Anterior cingulate cortex (tissue), 58 donors: ENCODE measurements around the gene STK11IP.
A peak's percentile ranks its signal among the peaks of the same experiment; 100 is the strongest.
"Not testable (repeated sequence)": the region's sequence is repeated elsewhere in the genome, so short reads cannot be mapped to it uniquely, and the experiment has no call there.

Experiments
- DNase-seq, 58 donors: peaks; one replicate each; lab custom pipeline; 2025; lab: John Stamatoyannopoulos, UW

The STK11IP gene

DNA sequence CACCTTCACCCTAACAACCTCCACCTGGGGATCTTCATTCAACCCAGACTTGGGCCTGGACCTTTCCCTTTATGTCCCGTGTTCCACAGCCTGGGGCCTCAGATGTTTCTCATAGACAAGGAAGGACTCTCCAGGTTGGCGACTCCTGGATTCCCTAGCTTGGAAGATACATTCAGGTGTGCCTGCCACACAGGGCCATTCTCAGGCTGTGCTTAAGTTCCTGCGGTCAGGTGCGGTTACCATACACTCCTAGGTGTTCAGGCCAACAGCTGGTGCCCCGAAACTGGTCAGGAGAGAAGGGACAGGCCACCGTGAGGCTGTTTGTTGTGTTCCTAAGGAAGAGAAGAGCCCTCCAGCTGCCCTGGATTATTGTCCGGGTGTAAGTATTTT lies 45.4 kb downstream of the STK11IP start:
- no peak for DNase-seq

DNA sequence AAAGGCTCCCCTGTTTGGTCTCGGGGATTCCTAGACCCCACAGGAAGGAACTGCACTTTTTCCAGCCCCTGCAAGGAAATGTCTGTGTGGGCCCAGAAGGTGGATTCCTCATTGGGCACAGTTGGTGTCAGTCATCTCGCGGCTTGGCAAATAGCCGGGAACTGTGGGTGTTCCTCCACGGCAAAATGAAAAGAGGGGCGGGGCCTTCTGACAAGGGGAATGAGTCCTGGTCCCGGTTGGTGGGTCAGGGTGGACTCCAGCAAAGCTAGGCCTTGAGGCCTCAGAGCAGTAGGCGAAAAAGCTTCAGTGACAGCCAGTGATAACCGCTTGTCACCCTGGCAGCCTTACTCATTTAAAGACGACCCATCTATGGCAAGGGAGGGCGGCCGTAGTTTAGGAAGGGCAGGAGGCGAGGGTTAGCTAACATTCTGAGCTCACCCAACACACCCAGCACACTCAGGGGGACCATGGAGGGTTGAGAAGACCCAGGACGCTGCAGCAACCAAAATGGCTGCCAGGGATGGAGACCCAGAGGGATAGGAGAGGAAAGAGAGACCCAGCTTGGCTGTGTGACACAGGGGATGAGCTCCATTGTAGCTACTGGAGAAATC lies 46.2 kb downstream of the STK11IP start:
- DNase-seq = no peak

DNA sequence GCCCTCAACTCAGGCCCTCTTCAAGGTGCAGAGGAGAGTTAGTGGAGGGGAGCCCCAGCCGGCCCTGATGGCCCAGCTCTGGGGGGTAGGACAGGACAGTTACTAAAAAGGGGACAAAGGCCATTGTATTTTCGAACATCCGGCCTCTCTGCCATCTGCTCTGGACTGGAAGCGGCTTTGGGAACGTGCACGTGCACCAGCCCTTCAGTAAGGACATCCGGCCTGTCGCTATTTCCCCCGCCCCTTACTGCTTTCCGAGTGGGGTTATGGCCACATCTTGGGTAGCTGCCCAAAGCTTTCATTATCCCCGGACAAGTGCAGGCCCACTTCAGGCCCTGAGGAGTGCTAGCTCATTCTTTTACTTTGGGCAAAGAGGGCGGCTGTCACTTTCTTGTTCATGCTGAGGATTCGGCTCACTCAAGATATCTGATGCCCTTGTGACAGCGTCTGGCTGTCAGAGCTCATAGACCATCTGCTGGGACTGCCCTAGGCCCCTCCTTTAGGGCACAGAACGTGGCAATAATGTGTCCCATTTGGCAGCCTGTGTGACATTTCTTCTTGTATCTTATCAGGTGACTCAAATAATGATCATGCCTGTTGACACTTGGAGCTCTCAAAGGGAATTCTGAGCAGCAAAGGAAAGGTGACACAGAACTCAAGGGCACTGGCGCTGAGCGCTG lies 47.3 kb downstream of the STK11IP start:
- DNase-seq = peak in 7 of 58 donors; percentile 18 to 47 (median 37)

DNA sequence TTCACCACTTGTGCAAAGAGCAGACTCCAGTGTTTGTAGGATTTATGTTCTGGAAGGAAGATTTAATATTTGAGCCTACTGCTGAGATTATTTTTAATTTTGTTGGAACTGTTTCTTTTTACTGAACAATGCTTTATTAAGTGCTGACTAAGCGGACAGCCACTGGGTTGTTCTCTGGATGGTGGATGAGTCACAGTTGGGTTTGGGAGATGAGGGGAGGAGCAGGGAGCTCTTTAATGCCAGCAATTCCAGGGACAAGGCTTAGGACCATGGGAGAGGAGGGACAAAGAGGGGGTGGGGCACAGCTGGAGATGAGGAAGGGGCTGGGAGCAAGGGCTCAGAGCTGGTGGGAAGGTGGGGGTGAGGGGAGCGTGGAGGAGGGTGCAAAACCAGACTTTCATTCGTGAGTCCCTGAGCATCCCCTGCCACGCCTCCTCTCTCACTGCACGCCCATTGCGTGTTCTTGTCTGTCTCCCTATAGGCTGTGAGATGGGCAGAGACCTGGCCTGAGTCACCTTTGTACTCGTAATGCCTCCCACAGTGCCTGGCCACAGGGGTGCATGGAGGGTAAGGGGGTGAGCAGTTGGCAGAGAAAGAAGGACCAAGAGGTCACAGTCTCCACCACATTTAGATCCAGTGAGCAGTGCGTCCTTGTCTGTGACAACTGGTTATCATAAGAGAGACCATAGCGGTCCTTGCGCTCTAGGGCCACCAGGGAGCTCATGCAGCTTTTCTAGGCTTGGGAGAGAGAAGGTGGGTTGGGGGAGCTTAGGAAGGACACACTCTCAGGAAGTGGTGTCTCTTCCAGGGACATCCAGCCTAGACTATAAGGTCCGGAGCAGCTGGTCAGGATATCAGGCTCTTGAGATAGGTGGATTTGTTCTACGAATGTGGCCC lies 48.2 kb downstream of the STK11IP start:
- DNase-seq = peak in 3 of 58 donors; percentile 14 to 63 (median 24)

GRCh38 chr2:219648176-219648575 lies 50.5 kb downstream of the STK11IP start:
- no peak for DNase-seq

- no peak for DNase-seq
These were observed 51.3 kb downstream of the STK11IP start for GRCh38 chr2:219648963-219649362.

DNA sequence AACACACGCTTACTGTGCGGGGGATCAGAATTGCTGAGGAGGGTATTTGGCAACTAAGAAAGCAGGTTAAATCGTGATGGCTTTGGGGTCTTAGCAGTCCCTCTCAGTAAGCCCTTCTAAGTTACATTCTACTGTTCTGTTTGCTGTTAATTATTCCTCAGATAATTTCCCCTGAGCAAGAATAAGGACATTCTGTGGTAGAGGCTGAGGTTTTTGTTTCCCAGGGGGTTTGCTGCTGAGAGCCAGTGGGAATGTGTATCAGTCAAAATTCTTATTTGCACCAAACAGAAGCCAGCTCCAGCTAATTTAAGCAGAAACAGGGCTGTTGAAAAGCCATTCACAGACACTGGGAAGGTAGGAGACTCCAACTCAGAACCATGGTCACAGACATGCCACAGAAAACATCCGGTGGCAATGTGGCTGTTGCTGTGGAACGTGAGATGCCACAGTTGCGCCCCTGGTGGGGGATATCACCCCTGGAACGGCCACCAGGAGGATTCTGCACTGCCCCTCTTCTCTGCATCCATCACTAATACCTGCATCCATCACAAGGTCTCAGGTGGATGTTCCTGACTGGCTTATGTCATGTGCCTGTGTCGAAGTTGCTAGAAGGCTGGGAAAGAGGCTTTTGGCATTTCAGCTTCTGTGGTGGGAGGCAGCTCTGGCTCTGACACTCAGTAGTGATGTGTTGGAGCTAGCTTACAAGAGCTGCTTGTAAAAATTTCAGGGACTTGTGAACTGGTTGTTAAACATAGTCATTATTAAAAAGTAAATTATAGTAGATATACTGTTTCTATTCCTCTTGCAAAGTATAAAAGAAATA lies 53.0 kb downstream of the STK11IP start:
- no peak for DNase-seq

GRCh38 chr2:219651656-219652055 lies 54.0 kb downstream of the STK11IP start:
- DNase-seq = not testable (repeated sequence)

GRCh38 chr2:219656526-219656925 lies 58.9 kb downstream of the STK11IP start:
- DNase-seq = no peak

DNA sequence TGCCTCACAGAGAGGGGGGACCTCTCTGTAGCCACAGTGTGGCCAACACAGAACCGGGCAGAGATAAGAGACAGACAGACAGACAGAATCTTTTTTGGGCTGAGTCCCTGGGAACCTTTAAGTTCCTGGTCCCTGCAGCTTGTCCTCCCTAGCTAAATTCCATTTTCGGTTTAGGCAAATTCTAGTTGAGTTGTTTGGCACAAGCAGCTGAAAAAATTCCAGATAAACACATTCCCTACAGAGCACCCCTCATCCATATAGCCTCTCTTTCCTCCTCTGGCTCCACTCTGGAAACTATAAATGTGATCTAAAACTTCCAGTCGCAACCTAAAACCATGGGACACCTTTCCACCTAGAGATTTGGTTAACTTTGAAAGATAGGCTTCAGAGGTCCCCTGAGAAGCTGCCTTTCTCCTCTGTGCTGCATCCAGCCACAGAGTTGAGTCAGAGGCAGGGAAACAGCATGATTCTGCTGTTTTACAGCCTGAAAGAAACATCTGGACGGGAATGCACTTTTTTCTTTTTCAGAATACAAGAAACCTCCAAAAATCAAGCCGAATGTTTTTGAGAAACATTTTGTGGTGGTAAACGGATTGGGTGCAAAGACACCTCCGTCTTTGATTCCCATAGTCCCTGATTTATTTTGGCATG lies 60.7 kb downstream of the STK11IP start:
- DNase-seq = no peak

DNA sequence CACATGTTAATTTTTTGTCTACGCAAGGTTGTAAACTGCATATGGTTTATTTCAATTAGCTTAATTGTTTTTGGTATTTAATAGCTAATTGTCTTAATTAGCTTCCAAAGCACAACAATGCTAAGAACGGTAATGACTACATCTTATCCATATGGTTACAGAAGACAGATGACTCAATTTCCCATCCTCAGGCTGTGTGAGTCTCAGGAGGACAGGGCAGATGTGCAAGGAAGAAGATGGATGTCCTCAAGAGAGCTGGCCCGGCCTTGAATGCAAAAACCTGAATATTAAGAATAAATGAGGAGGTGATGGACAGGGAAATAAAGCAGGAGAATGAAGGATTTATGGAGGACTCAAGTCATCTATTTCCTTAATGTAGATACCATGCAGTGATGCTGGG lies 61.2 kb downstream of the STK11IP start:
- no peak for DNase-seq

DNA sequence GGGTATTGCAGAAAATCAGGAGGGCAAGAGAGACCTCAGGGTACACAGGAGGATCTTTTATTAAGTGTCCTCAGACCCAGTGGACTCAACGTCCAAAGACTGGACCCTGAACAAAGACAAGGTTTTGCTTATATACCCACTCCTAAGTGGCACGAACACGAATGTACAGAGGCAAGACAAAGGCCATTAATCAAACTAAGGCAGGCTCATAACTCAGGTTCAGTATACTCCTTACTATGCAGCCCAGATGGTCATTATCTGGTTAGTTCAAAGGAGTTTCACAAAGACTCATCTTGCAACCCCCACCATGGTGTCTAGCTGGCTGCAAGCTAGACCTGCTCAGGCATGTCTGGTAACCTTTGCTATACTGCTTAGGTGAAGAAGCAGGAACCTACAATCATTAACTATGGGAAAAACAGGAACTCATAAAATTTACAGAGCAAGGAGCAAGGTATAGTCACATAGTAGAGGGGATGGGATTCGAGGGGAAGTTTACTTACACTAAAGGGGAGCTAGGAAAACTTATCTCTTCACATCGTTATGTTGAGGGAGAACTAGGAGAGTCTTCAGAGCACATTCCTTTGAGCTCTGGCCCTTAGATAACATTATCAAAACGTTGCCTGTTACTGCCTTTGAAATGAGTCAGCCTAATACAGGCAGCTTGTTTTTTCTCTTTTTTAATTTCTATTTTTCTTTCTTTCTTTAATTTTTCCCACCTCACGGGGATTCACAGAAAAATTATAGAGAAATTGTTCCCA lies 63.7 kb downstream of the STK11IP start:
- DNase-seq = no peak

GRCh38 chr2:219661955-219662395 lies 64.3 kb downstream of the STK11IP start:
- DNase-seq = no peak

DNA sequence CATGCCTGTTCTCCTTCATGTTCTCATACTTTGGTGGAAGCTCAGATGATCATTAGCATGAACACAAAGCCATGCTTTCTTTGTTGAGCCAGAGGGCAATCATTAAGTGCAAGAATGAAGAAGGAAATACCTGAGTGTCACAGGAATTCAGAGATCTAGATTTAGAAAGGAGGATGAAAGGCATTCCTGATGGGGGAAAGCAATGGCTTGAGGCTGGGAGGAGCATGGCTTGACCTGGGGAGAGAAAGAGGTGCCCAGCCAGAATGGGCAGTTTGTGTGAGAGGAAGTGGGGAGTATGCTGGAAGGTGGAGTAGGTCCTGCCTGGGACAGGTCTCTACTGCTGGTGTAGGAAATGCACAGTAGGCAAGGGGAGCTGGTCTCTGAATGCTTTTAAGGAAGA lies 64.9 kb downstream of the STK11IP start:
- DNase-seq = no peak

DNA sequence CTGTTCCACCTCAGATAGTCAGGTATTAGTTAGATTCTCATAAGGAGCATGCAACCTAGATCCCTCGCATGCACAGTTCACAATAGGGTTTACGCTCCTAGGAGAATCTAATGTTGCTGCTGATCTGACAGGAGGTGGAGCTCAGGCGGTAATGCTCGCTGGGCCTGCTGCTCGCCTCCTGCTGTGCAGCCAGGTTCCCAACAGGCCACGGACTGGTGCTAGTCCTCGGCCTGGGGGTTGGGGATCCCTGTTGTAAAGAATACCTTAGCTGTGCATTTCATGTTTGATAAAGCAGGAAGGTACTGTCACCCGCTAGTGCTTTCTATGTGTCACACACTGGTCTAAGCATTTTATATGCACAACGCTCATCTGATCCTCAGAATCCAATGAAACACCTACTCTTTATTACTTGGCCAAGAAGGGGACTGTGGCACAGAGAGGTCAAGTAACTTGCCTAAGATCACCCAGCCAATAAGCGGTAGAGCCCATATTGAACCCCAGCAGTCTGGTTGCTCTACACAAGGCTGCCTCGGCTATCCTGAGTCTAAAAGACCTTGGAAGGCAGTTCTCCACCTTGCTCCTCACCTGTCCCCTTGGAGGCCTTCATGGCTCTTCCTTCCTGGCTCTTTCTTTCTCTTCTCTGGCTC lies 65.6 kb downstream of the STK11IP start:
- no peak for DNase-seq

DNA sequence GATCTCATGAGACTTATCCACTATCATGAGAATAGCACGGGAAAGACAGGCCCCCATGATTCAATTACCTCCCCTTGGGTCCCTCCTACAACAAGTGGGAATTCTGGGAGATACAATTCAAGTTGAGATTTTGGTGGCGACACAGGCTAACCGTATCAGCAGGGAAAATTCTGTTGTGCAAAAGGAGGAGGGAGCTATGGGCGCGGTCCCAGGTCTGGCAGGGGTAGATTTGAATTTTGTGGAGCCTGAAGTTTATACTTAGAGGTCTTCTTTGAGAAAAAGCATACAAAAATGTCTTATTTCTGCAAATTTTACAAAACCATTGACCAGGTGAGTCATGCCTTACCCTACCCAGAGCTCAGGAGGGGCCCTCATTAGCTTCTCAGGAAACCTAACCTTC lies 66.4 kb downstream of the STK11IP start:
- no peak for DNase-seq

- DNase-seq = peak in 7 of 58 donors; percentile 4 to 31 (median 15)
These were observed 67.3 kb downstream of the STK11IP start for GRCh38 chr2:219664944-219665343.

- no peak for DNase-seq
These were observed 68.3 kb downstream of the STK11IP start for GRCh38 chr2:219665926-219666325.
